ENCODE measurements around the gene CCDC33. TPM values are rescaled to one million over a fixed set of nuclear protein-coding genes. Genes with fewer than 3 reads are reported as not detected.

The CCDC33 gene
- total RNA-seq, 4 donors from 2014 or later = 1.4 to 2.8 (median 1.7) TPM

- DNase-seq = no peak
These were observed 107.6 kb downstream of the CCDC33 start for GRCh38 chr15:74343797-74344127.

DNA sequence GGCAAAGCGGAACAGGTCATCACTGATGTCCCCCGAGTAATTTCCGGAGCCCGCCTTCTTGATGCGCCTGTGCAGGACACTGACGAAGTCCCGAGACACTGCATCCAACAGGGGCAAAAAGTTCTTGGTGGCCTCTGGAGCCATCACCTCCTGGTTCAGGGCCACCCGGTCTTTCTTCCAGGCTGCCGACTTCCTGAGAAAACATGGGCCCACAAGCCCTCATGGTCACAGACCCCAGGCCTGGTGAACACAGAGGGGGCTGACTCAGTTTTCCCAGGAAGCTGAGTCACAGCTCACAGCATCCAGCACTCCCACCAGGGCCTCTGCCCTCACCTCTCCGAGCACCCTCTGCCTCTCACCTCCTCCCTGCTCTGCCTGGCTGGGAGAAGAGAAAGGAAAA, 108.9 kb downstream of the CCDC33 start:
- no peaks in the 10 kb centered on the region for H3K27me3 ChIP-seq
- no peak overlapping the region for H3K27ac ChIP-seq
- H3K4me3 ChIP-seq = no peak overlapping the region
- no peak for TF ChIP-seq POLR2A (IDR thresholded peaks at IDR 0.05)
- TF ChIP-seq, protein P1, sequence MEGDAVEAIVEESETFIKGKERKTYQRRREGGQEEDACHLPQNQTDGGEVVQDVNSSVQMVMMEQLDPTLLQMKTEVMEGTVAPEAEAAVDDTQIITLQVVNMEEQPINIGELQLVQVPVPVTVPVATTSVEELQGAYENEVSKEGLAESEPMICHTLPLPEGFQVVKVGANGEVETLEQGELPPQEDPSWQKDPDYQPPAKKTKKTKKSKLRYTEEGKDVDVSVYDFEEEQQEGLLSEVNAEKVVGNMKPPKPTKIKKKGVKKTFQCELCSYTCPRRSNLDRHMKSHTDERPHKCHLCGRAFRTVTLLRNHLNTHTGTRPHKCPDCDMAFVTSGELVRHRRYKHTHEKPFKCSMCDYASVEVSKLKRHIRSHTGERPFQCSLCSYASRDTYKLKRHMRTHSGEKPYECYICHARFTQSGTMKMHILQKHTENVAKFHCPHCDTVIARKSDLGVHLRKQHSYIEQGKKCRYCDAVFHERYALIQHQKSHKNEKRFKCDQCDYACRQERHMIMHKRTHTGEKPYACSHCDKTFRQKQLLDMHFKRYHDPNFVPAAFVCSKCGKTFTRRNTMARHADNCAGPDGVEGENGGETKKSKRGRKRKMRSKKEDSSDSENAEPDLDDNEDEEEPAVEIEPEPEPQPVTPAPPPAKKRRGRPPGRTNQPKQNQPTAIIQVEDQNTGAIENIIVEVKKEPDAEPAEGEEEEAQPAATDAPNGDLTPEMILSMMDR (IDR thresholded peaks at IDR 0.05) = no peak
- H3K4me1 ChIP-seq = no peaks in the 10 kb centered on the region
- H3K9me3 ChIP-seq = no peaks in the 10 kb centered on the region
- DNase-seq = no peak
- H3K36me3 ChIP-seq = no peaks in the 10 kb centered on the region
- intact Hi-C loops (cut with DNase I; ENCODE audit: low total_unique reads) = no loop called here

More at GRCh38 chr15:74343797-74344127, 107.6 kb downstream of the CCDC33 start:
- Histone ChIP-seq H3K36me3 (no peaks in the 10 kb centered on the region), H3K4me3 (no peak overlapping the region), H3K4me1 (no peaks in the 10 kb centered on the region), H3K9me3 (no peaks in the 10 kb centered on the region), H3K27ac (no peak overlapping the region), H3K27me3 (no peaks in the 10 kb centered on the region)
- intact Hi-C loops (cut with DNase I; ENCODE audit: low total_unique reads) = no loop called here
- TF ChIP-seq, protein P1 (IDR thresholded peaks at IDR 0.05) = no peak
- TF ChIP-seq POLR2A (IDR thresholded peaks at IDR 0.05) = no peak

GRCh38 chr15:74347757-74348250, 111.7 kb downstream of the CCDC33 start:
- no peak for TF ChIP-seq POLR2A (IDR thresholded peaks at IDR 0.05)
- TF ChIP-seq, protein P1 (IDR thresholded peaks at IDR 0.05) = no peak
- intact Hi-C loops (cut with DNase I; ENCODE audit: low total_unique reads) = no loop called here

DNA sequence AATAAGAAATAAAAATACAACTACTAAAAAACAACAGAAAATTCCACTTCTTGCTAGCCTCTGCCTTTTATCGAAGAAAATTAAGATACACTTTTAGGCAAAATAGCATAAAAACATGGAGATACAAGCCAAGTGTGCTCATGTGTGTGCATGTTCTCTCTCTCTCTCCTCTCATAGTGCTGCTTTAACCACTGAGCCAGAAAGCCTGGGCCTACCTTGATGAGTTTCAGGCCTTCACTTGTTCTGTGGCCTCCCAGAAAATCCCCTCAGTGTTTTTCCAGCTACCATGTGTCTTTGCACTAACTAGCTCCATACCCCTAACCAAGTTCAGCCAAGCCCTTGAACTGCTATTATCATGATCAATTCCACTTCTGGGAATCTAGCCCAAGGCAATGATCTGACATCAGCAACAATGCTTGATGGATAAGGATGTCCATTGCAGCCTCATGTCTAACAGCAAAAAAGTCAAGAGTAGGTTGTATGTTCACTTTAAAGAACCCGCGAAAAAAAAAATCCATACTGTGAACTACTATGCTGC, 113.2 kb downstream of the CCDC33 start:
- TF ChIP-seq, protein P1 (IDR thresholded peaks at IDR 0.05) = no peak
- TF ChIP-seq POLR2A (IDR thresholded peaks at IDR 0.05) = no peak

More at GRCh38 chr15:74347757-74348250, 111.7 kb downstream of the CCDC33 start:
- H3K4me3 ChIP-seq = no peak overlapping the region
- H3K36me3 ChIP-seq = no peaks in the 10 kb centered on the region
- H3K27me3 ChIP-seq = no peaks in the 10 kb centered on the region
- no peaks in the 10 kb centered on the region for H3K9me3 ChIP-seq
- no peaks in the 10 kb centered on the region for H3K4me1 ChIP-seq
- H3K27ac ChIP-seq = no peak overlapping the region
- no peak for DNase-seq

GRCh38 chr15:74350295-74351275, 114.5 kb downstream of the CCDC33 start:
- no peak for TF ChIP-seq POLR2A (IDR thresholded peaks at IDR 0.05)
- TF ChIP-seq, protein P1 (IDR thresholded peaks at IDR 0.05) = no peak
- Histone ChIP-seq H3K4me1 (no peaks in the 10 kb centered on the region), H3K27ac (no peak overlapping the region), H3K27me3 (no peaks in the 10 kb centered on the region), H3K9me3 (no peaks in the 10 kb centered on the region), H3K4me3 (no peak overlapping the region), H3K36me3 (no peaks in the 10 kb centered on the region)
- intact Hi-C loops (cut with DNase I; ENCODE audit: low total_unique reads) = no loop called here
- no peak for DNase-seq

More for the DNA sequence above, 113.2 kb downstream of the CCDC33 start:
- Histone ChIP-seq H3K36me3 (no peaks in the 10 kb centered on the region), H3K9me3 (no peaks in the 10 kb centered on the region), H3K27me3 (no peaks in the 10 kb centered on the region), H3K27ac (no peak overlapping the region), H3K4me1 (no peaks in the 10 kb centered on the region), H3K4me3 (no peak overlapping the region)
- DNase-seq = no peak
- intact Hi-C loops (cut with DNase I; ENCODE audit: low total_unique reads) = no loop called here

Data from uterus (tissue), 4 donors.